HEK293 (cell line): ENCODE measurements around the gene CACNA2D4.

Experiments
- CTCF ChIA-PET: fragments of 350-600 bp; formaldehyde crosslinking; extraction: SDS; loops from one replicate; lab custom pipeline; 2021; ENCODE audit warnings: antibody characterized with exemption; lab: Yijun Ruan, JAX
- POLR2A ChIA-PET: fragments of 300-600 bp; formaldehyde crosslinking; extraction: SDS; loops from one replicate; lab custom pipeline; 2020; ENCODE audit warnings: antibody characterized with exemption, inconsistent platforms; lab: Yijun Ruan, JAX
- H3K27ac ChIP-seq: fragments of 200-500 bp; sonication (Bioruptor generic); 2 replicates; pipeline ENCODE4 v1.5.1; 2014; ENCODE audit warnings: low read depth, low read length, control low read depth, inconsistent platforms; ENCODE audit errors: extremely low read depth
- H3K36me3 ChIP-seq, 2 experiments: fragments of 200-500 bp in 1 of 2; sonication (Bioruptor generic) in 1 of 2; 1 replicate in 1 of 2; 2 replicates in 1 of 2; pipeline ENCODE4 v1.5.1; 2014 to 2017; ENCODE audit warnings: inconsistent platforms in 2 of 2, low read length in 2 of 2; ENCODE audit not compliant: control insufficient read depth in 2 of 2, insufficient read depth in 1 of 2
- H3K4me1 ChIP-seq: fragments of 200-500 bp; sonication (Bioruptor generic); 2 replicates; pipeline ENCODE4 v1.5.1; 2014; ENCODE audit warnings: mild to moderate bottlenecking, low read length, inconsistent platforms; ENCODE audit not compliant: control insufficient read depth, insufficient read depth
- H3K4me3 ChIP-seq: 2 replicates; pipeline ENCODE4 v1.5.1; 2011; ENCODE audit warnings: low read depth, mild to moderate bottlenecking, control low read depth, low read length, moderate library complexity
- H3K9me3 ChIP-seq: fragments of 200-500 bp; sonication (Bioruptor generic); 2 replicates; pipeline ENCODE4 v1.5.1; 2014; ENCODE audit warnings: low read depth, low read length, inconsistent platforms; ENCODE audit not compliant: control insufficient read depth, insufficient read depth
- CTCF ChIP-seq: fragments of 450-650 bp; formaldehyde crosslinking; IDR thresholded peaks from 2 replicates; pipeline ENCODE4 v1.5.1; 2016; ENCODE audit warnings: missing biosample characterization, missing genetic modification characterization
- GLIS1 ChIP-seq: fragments of 450-650 bp; formaldehyde crosslinking; IDR thresholded peaks from 2 replicates; pipeline ENCODE4 v1.5.1; 2016; ENCODE audit warnings: missing biosample characterization, missing genetic modification characterization
- GLIS2 ChIP-seq: fragments of 450-650 bp; formaldehyde crosslinking; IDR thresholded peaks from 2 replicates; pipeline ENCODE4 v1.5.1; 2016; ENCODE audit warnings: missing biosample characterization, missing genetic modification characterization
- INSM2 ChIP-seq: fragments of 450-650 bp; formaldehyde crosslinking; IDR thresholded peaks from 2 replicates; pipeline ENCODE4 v1.5.1; 2016; ENCODE audit warnings: missing biosample characterization, missing genetic modification characterization
- KLF1 ChIP-seq: fragments of 450-650 bp; formaldehyde crosslinking; IDR thresholded peaks from 2 replicates; pipeline ENCODE4 v1.5.1; 2016; ENCODE audit warnings: missing biosample characterization, missing genetic modification characterization
- KLF8 ChIP-seq: fragments of 450-650 bp; formaldehyde crosslinking; IDR thresholded peaks from 2 replicates; pipeline ENCODE4 v1.5.1; 2016; ENCODE audit warnings: missing biosample characterization, missing genetic modification characterization
- PBX3 ChIP-seq: sonication (generic); formaldehyde crosslinking; IDR thresholded peaks from 2 replicates; pipeline ENCODE4 v1.8.1; 2022; ENCODE audit warnings: mild to moderate bottlenecking, moderate library complexity, missing genetic modification reagents
- RBAK ChIP-seq: fragments of 450-650 bp; formaldehyde crosslinking; IDR thresholded peaks from 2 replicates; pipeline ENCODE4 v1.5.1; 2016; ENCODE audit warnings: missing biosample characterization, missing genetic modification characterization
- SP3 ChIP-seq: fragments of 450-650 bp; formaldehyde crosslinking; IDR thresholded peaks from 2 replicates; pipeline ENCODE4 v1.5.1; 2016; ENCODE audit warnings: missing biosample characterization, missing genetic modification characterization
- SP7 ChIP-seq: fragments of 450-650 bp; formaldehyde crosslinking; IDR thresholded peaks from 2 replicates; pipeline ENCODE4 v1.5.1; 2016; ENCODE audit warnings: missing biosample characterization, missing genetic modification characterization
- ZBTB26 ChIP-seq: fragments of 450-650 bp; formaldehyde crosslinking; optimal IDR thresholded peaks from 2 replicates; pipeline ENCODE3; 2016; ENCODE audit warnings: missing biosample characterization, mild to moderate bottlenecking, missing genetic modification characterization
- ZNF18 ChIP-seq: fragments of 450-650 bp; formaldehyde crosslinking; IDR thresholded peaks from 2 replicates; pipeline ENCODE4 v1.5.1; 2016; ENCODE audit warnings: missing biosample characterization, missing genetic modification characterization
- ZNF391 ChIP-seq: fragments of 450-650 bp; formaldehyde crosslinking; IDR thresholded peaks from 2 replicates; pipeline ENCODE4 v1.5.1; 2016; ENCODE audit warnings: low read depth, missing biosample characterization, missing genetic modification characterization, borderline replicate concordance
- ZNF580 ChIP-seq: fragments of 450-650 bp; formaldehyde crosslinking; IDR thresholded peaks from 2 replicates; pipeline ENCODE4 v1.5.1; 2016; ENCODE audit warnings: missing biosample characterization, missing genetic modification characterization
- ZNF626 ChIP-seq: fragments of 450-650 bp; sonication (Bioruptor Pico); formaldehyde crosslinking; IDR thresholded peaks from 2 replicates; pipeline ENCODE4 v1.5.1; 2018; ENCODE audit warnings: missing biosample characterization, missing genetic modification characterization, inconsistent platforms
- ZNF654 ChIP-seq: fragments of 450-650 bp; formaldehyde crosslinking; IDR thresholded peaks from 2 replicates; pipeline ENCODE4 v1.5.1; 2016; ENCODE audit warnings: low read depth, missing biosample characterization, missing genetic modification characterization
- ZNF670 ChIP-seq: fragments of 450-650 bp; formaldehyde crosslinking; IDR thresholded peaks from 2 replicates; pipeline ENCODE4 v1.5.1; 2016; ENCODE audit warnings: missing biosample characterization, missing genetic modification characterization, low read depth
- ZNF692 ChIP-seq: fragments of 450-650 bp; formaldehyde crosslinking; IDR thresholded peaks from 2 replicates; pipeline ENCODE4 v1.5.1; 2016; ENCODE audit warnings: missing biosample characterization, missing genetic modification characterization
- ZNF768 ChIP-seq: fragments of 450-650 bp; formaldehyde crosslinking; IDR thresholded peaks from 2 replicates; pipeline ENCODE4 v1.5.1; 2018; ENCODE audit warnings: missing biosample characterization, mild to moderate bottlenecking, missing genetic modification characterization
- ZSCAN5A ChIP-seq: fragments of 450-650 bp; formaldehyde crosslinking; IDR thresholded peaks from 2 replicates; pipeline ENCODE4 v1.5.1; 2016; ENCODE audit warnings: missing biosample characterization, missing genetic modification characterization

CACNA2D4 gene

GRCh38 chr12:1795785-1796514 lies 122.5 kb downstream of the CACNA2D4 start:
- H3K4me3 ChIP-seq: peak overlapping the region; percentile 22
- no peak overlapping the region for H3K27ac ChIP-seq
- ChIA-PET CTCF (interaction anchor here (0.6 to 9.4 kb wide), 16 partner anchors 12 to 788 kb away, joined by 3 to 259 read pairs (median 3); partner anchors contain the start of gene WNT5B), POLR2A (interaction anchor here (1.0 to 1.7 kb wide), 2 partner anchors 134 to 144 kb away, joined by 4 to 6 read pairs; no protein-coding TSS in a partner anchor)
- no peaks in the 10 kb centered on the region; the same call in 1 of the 2 replicates for H3K4me1 ChIP-seq
- no peaks in the 10 kb centered on the region for H3K36me3 ChIP-seq
- no peaks in the 10 kb centered on the region for H3K9me3 ChIP-seq
- TF ChIP-seq GLIS1 (tag by site-specific recombination): peak; percentile 43
- peak; percentile 13; the same call in 1 of the 2 replicates for TF ChIP-seq GLIS2 (tag by site-specific recombination)
- TF ChIP-seq ZNF670 (tag by site-specific recombination): no peak
- 0 out of 2 replicates have a peak, but pooled peaks have one; percentile 48 for TF ChIP-seq PBX3
- TF ChIP-seq INSM2 (tag by site-specific recombination): no peak
- TF ChIP-seq ZNF580 (tag by site-specific recombination): peak; percentile 63; the same call in 1 of the 2 replicates
- TF ChIP-seq ZNF692: no peak
- 0 out of 2 replicates have a peak, but pooled peaks have one; percentile 33 for TF ChIP-seq SP7 (tag by site-specific recombination)
- TF ChIP-seq ZBTB26 (tag by site-specific recombination): peak; percentile 19
- TF ChIP-seq KLF8: peak; percentile 35; the same call in 1 of the 2 replicates
- 0 out of 2 replicates have a peak, but pooled peaks have one; percentile 20 for TF ChIP-seq ZNF391 (tag by site-specific recombination)
- peak; percentile 79 for TF ChIP-seq CTCF (tag by site-specific recombination)
- peak; percentile 40 for TF ChIP-seq ZNF654 (tag by site-specific recombination)
- 0 out of 2 replicates have a peak, but pooled peaks have one; percentile 15 for TF ChIP-seq ZNF768
- TF ChIP-seq ZNF18: peak; percentile 61
- TF ChIP-seq SP3 (tag by site-specific recombination): peak; percentile 67
- TF ChIP-seq ZNF626: 0 out of 2 replicates have a peak, but pooled peaks have one; percentile 51
- peak; percentile 66 for TF ChIP-seq KLF1 (tag by site-specific recombination)
- 0 out of 2 replicates have a peak, but pooled peaks have one; percentile 18 for TF ChIP-seq ZSCAN5A (tag by site-specific recombination)
- TF ChIP-seq RBAK (tag by site-specific recombination): no peak
